CD4-positive, alpha-beta T cell (primary cell): ENCODE data around the gene ZNF18. TPM values are rescaled to one million over a fixed set of nuclear protein-coding genes. Genes with fewer than 3 reads are reported as not detected.

Experiments
- ATAC-seq: fragments of 200-7000 bp; cut with Tn5 transposase; one replicate; pipeline ENCODE4 v1.10.0; 2022; ENCODE audit warnings: mild to moderate bottlenecking; ENCODE audit not compliant: poor library complexity
- CTCF ChIA-PET: fragments of 350-600 bp; sonication (Branson Sonifier 250); formaldehyde crosslinking; loops from one replicate; lab custom pipeline; 2021; ENCODE audit warnings: antibody characterized with exemption, inconsistent platforms; lab: Charles Lee
- POLR2A ChIA-PET: fragments of 350-600 bp; sonication (Branson Sonifier 250); formaldehyde crosslinking; loops from one replicate; lab custom pipeline; 2021; ENCODE audit warnings: antibody characterized with exemption, inconsistent platforms; lab: Charles Lee
- DNase-seq, 14 experiments: peaks; one replicate each; pipeline ENCODE4 v3.0.0-alpha.2; 2013 to 2020; ENCODE audit warnings: mixed read lengths in 2 of 14
- H3K27ac ChIP-seq, 2 donors: one replicate each; pipeline versions ENCODE4 v1.5.1 to v1.7.0; 2013; ENCODE audit warnings: low read length in 2 of 2, low read depth in 1 of 2, mild to moderate bottlenecking in 1 of 2
- H3K27me3 ChIP-seq, 2 experiments: 1 replicate in 1 of 2; 2 replicates in 1 of 2; pipeline versions ENCODE4 v1.6.1 to v1.7.0; 2013; ENCODE audit warnings: low read length in 2 of 2, control low read depth in 1 of 2, mild to moderate bottlenecking in 1 of 2, moderate library complexity in 1 of 2; ENCODE audit not compliant: insufficient read depth in 2 of 2, control insufficient read depth in 1 of 2
- H3K36me3 ChIP-seq: one replicate; pipeline ENCODE4 v1.6.1; 2013; ENCODE audit warnings: low read length, control low read depth; ENCODE audit not compliant: insufficient read depth
- H3K4me1 ChIP-seq: one replicate; pipeline ENCODE4 v1.6.1; 2013; ENCODE audit warnings: low read length, control low read depth; ENCODE audit not compliant: insufficient read depth
- H3K4me3 ChIP-seq: one replicate; pipeline ENCODE4 v1.5.1; 2013; ENCODE audit warnings: mild to moderate bottlenecking, low read length, moderate library complexity
- H3K9me3 ChIP-seq, 2 experiments: 1 replicate in 1 of 2; 2 replicates in 1 of 2; pipeline versions ENCODE4 v1.6.1 to v1.7.0; 2013; ENCODE audit warnings: low read length in 2 of 2, mild to moderate bottlenecking in 2 of 2, control low read depth in 1 of 2, moderate library complexity in 1 of 2; ENCODE audit not compliant: control insufficient read depth in 1 of 2, insufficient read depth in 1 of 2
- H3K27ac Mint-ChIP-seq: one replicate; pipeline ENCODE4 v1.8.0; 2020; ENCODE audit warnings: mixed read lengths
- H3K27me3 Mint-ChIP-seq: one replicate; pipeline ENCODE4 v1.8.0; 2021; ENCODE audit warnings: mixed read lengths
- H3K36me3 Mint-ChIP-seq: one replicate; pipeline ENCODE4 v1.8.0; 2021; ENCODE audit warnings: low read depth, mixed read lengths
- H3K4me1 Mint-ChIP-seq: one replicate; pipeline ENCODE4 v1.8.0; 2021; ENCODE audit warnings: low read depth, mixed read lengths
- H3K4me3 Mint-ChIP-seq: one replicate; pipeline ENCODE4 v1.8.0; 2020; ENCODE audit warnings: mild to moderate bottlenecking, mixed read lengths
- H3K9me3 Mint-ChIP-seq: one replicate; pipeline ENCODE4 v1.8.0; 2020; ENCODE audit warnings: mixed read lengths
- intact Hi-C, 2 experiments: fragments of 100-400 bp; cut with DNase I in 1 of 2; cut with micrococcal nuclease in 1 of 2; formaldehyde crosslinking; loops; one replicate each; pipeline versions ENCODE4 v1.15.1 to v1.9.0; 2023 to 2025; cut with DNase I, micrococcal nuclease
- total RNA-seq, 174 experiments: library from RNA in 2 of 174; stranded (reverse) in 2 of 174; gene quantifications; one replicate each; pipeline ENCODE4 v1.2.3 and lab custom pipeline; 2021 to 2026
- TF ChIP-seq, protein P1 (sequence below): fragments of 200-600 bp; IDR thresholded peaks from one replicate; pipeline ENCODE4 v1.8.0; 2022; ENCODE audit warnings: antibody characterized with exemption, mild to moderate bottlenecking

ZNF18 gene
- total RNA-seq, 2 experiments from 2014 or later, result 11.4 to 11.5 TPM

DNA sequence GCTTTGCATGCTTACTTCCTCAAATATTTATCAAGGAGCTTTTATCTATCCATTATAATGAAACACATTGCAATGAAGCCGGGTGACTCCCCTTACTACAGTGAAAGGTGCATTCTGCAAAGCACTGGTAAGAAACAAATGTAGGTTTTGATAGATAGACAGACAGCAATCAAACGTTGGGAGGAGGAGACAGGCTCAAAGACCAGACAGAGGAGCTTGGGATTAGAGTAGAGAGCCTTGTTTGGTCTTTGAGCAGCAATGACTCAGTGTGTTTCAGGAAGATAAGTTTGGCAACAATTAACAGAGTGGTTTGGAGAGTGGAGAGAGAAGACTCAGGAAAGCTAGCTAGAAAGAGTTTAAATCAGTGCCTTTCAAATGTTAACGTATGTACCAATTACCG lies 68.8 kb downstream of the ZNF18 start:
- ATAC-seq, result no peak
- peaks cover 0 to 2% of the 10 kb centered on the region in 2 experiments for H3K27me3 ChIP-seq
- Mint-ChIP-seq H3K27me3 (peaks cover 4% of the 10 kb centered on the region), H3K4me1 (no peaks in the 10 kb centered on the region), H3K9me3 (peaks cover 5% of the 10 kb centered on the region), H3K36me3 (no peaks in the 10 kb centered on the region), H3K27ac (no peak overlapping the region), H3K4me3 (no peak overlapping the region)
- DNase-seq, result no peak
- intact Hi-C loops, result no loop called here
- TF ChIP-seq, protein P1, sequence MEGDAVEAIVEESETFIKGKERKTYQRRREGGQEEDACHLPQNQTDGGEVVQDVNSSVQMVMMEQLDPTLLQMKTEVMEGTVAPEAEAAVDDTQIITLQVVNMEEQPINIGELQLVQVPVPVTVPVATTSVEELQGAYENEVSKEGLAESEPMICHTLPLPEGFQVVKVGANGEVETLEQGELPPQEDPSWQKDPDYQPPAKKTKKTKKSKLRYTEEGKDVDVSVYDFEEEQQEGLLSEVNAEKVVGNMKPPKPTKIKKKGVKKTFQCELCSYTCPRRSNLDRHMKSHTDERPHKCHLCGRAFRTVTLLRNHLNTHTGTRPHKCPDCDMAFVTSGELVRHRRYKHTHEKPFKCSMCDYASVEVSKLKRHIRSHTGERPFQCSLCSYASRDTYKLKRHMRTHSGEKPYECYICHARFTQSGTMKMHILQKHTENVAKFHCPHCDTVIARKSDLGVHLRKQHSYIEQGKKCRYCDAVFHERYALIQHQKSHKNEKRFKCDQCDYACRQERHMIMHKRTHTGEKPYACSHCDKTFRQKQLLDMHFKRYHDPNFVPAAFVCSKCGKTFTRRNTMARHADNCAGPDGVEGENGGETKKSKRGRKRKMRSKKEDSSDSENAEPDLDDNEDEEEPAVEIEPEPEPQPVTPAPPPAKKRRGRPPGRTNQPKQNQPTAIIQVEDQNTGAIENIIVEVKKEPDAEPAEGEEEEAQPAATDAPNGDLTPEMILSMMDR, result no peak
- no peak overlapping the region for H3K4me3 ChIP-seq
- ChIA-PET POLR2A (no interaction called here), CTCF (no interaction called here)
- H3K36me3 ChIP-seq, result no peaks in the 10 kb centered on the region
- no peak overlapping the region for H3K27ac ChIP-seq
- H3K9me3 ChIP-seq, result no peaks in the 10 kb centered on the region
- no peaks in the 10 kb centered on the region for H3K4me1 ChIP-seq

Other genes with a start within 250 kb of the ZNF18 start
- gene MAP2K4, start 23.4 kb upstream of the ZNF18 start, total RNA-seq, result 10 to 100 TPM; 22.4 to 22.6 TPM